Measurements from ENCODE around the gene HS2ST1. TPM values are rescaled to one million over a fixed set of nuclear protein-coding genes. Genes with fewer than 3 reads are reported as not detected.

HS2ST1 gene
- total RNA-seq, 3 donors from 2014 or later: 20.9 to 24.5 (median 21.7) TPM

GRCh38 chr1:86914998-86915736 lies 732 bp downstream of the HS2ST1 start:
- intact Hi-C loops (cut with DNase I, micrococcal nuclease): no loop called here
- peak; percentile 65 to 68 (median 68) for DNase-seq
- H3K4me1 ChIP-seq (ENCODE audit: low read depth): peaks cover 15% of the 10 kb centered on the region

GRCh38 chr1:86915737-86916235 lies 1.4 kb downstream of the HS2ST1 start:
- intact Hi-C loops (cut with DNase I, micrococcal nuclease): no loop called here
- no peaks in the 10 kb centered on the region for H3K36me3 ChIP-seq (ENCODE audit: low read depth)
- H3K4me3 ChIP-seq: no peak overlapping the region
- DNase-seq (no peak), ATAC-seq (no peak)
- peaks cover 15% of the 10 kb centered on the region for H3K4me1 ChIP-seq (ENCODE audit: low read depth)
- TF ChIP-seq CTCF (IDR thresholded peaks at IDR 0.05): no peak
- no peaks in the 10 kb centered on the region for H3K9me3 ChIP-seq

More at GRCh38 chr1:86914998-86915736, 732 bp downstream of the HS2ST1 start:
- Histone ChIP-seq H3K9me3 (no peaks in the 10 kb centered on the region), H3K4me3 (peak overlapping the region; percentile 60), H3K36me3 (ENCODE audit: low read depth) (no peaks in the 10 kb centered on the region)
- no peak for TF ChIP-seq CTCF (IDR thresholded peaks at IDR 0.05)
- peak; percentile 32 for ATAC-seq

GRCh38 chr1:86916752-86917151 lies 2.3 kb downstream of the HS2ST1 start:
- intact Hi-C loops (cut with DNase I, micrococcal nuclease): no loop called here
- no peaks in the 10 kb centered on the region for H3K36me3 ChIP-seq (ENCODE audit: low read depth)
- no peak for TF ChIP-seq CTCF (IDR thresholded peaks at IDR 0.05)
- H3K9me3 ChIP-seq: peaks cover under 1% of the 10 kb centered on the region
- ATAC-seq (no peak), DNase-seq (no peak)
- peaks cover 12% of the 10 kb centered on the region for H3K4me1 ChIP-seq (ENCODE audit: low read depth)
- H3K4me3 ChIP-seq: no peak overlapping the region

- intact Hi-C loops (cut with DNase I, micrococcal nuclease): no loop called here
- Histone ChIP-seq H3K9me3 (peaks cover 21% of the 10 kb centered on the region), H3K4me1 (ENCODE audit: low read depth) (no peaks in the 10 kb centered on the region), H3K36me3 (ENCODE audit: low read depth) (no peaks in the 10 kb centered on the region), H3K4me3 (no peak overlapping the region)
- TF ChIP-seq CTCF (IDR thresholded peaks at IDR 0.05): no peak
- no peak for ATAC-seq
- DNase-seq: no peak
These were observed 8.0 kb downstream of the HS2ST1 start for GRCh38 chr1:86922445-86922844.

- no peak for DNase-seq
- Histone ChIP-seq H3K36me3 (ENCODE audit: low read depth) (no peaks in the 10 kb centered on the region), H3K4me1 (ENCODE audit: low read depth) (peaks cover 9% of the 10 kb centered on the region), H3K4me3 (no peak overlapping the region), H3K9me3 (peaks cover 21% of the 10 kb centered on the region)
- no peak for ATAC-seq
- no peak for TF ChIP-seq CTCF (IDR thresholded peaks at IDR 0.05)
- intact Hi-C loops (cut with DNase I, micrococcal nuclease): no loop called here
These were observed 10.0 kb downstream of the HS2ST1 start for GRCh38 chr1:86924324-86924960.

All from mucosa of descending colon (tissue), 3 donors.